HepG2 (cell line): ENCODE results near the gene TMEM239. TPM values are rescaled to one million over a fixed set of nuclear protein-coding genes. Genes with fewer than 3 reads are reported as not detected.
A peak's percentile ranks its signal among the peaks of the same experiment; 100 is the strongest.

ENCODE experiments used
- CHD4 ChIP-seq: fragments of 200-600 bp; sonication (generic); IDR thresholded peaks from 2 replicates; pipeline ENCODE4 v1.7.0; 2017; ENCODE audit warnings: mild to moderate bottlenecking, low read length, borderline replicate concordance
- ESRRA ChIP-seq: sonication (generic); formaldehyde crosslinking; IDR thresholded peaks from 2 replicates; pipeline ENCODE4 v1.5.1; 2020; ENCODE audit warnings: mild to moderate bottlenecking, low read depth, missing genetic modification reagents
- IKZF5 ChIP-seq: IDR thresholded peaks from 2 replicates; pipeline ENCODE4 v1.6.1; 2018; ENCODE audit warnings: missing genetic modification reagents, mild to moderate bottlenecking, missing compliant biosample characterization
- IRF2 ChIP-seq: IDR thresholded peaks from 2 replicates; pipeline ENCODE4 v1.6.1; 2018; ENCODE audit warnings: missing genetic modification reagents, missing compliant biosample characterization
- KLF12 ChIP-seq: sonication (generic); formaldehyde crosslinking; IDR thresholded peaks from 2 replicates; pipeline ENCODE4 v1.4.0; 2020; ENCODE audit warnings: missing genetic modification reagents, borderline replicate concordance
- MAFK ChIP-seq, 2 experiments: IDR thresholded peaks in 1 of 2; conservative IDR thresholded peaks in 1 of 2; 2 replicates each; pipeline ENCODE4 v1.6.1; 2011; ENCODE audit warnings: improper control_type of control experiment in 2 of 2, low read length in 2 of 2
- NR1H2 ChIP-seq: sonication (generic); formaldehyde crosslinking; IDR thresholded peaks from 2 replicates; pipeline ENCODE4 v1.8.1; 2022; ENCODE audit warnings: low read depth, missing genetic modification reagents, borderline replicate concordance
- PHF5A ChIP-seq: IDR thresholded peaks from one replicate; pipeline ENCODE4 v1.6.1; 2018; ENCODE audit warnings: low read depth, missing genetic modification reagents; ENCODE audit not compliant: unreplicated experiment
- POGZ ChIP-seq: sonication (generic); formaldehyde crosslinking; IDR thresholded peaks from 2 replicates; pipeline ENCODE4 v1.4.0; 2020; ENCODE audit warnings: mild to moderate bottlenecking, missing genetic modification reagents
- REPIN1 ChIP-seq: sonication (generic); formaldehyde crosslinking; IDR thresholded peaks from 2 replicates; pipeline ENCODE4 v1.8.0; 2022; ENCODE audit warnings: missing genetic modification reagents, low read depth, mild to moderate bottlenecking, borderline replicate concordance
- SALL2 ChIP-seq: sonication (generic); formaldehyde crosslinking; IDR thresholded peaks from 2 replicates; pipeline ENCODE4 v1.8.1; 2023; ENCODE audit warnings: mild to moderate bottlenecking, missing genetic modification reagents, inconsistent platforms
- SATB2 ChIP-seq: sonication (generic); formaldehyde crosslinking; IDR thresholded peaks from 2 replicates; pipeline ENCODE4 v1.5.0; 2020; ENCODE audit warnings: missing genetic modification reagents
- SNAPC4 ChIP-seq: sonication (generic); formaldehyde crosslinking; IDR thresholded peaks from 2 replicates; pipeline ENCODE4 v1.4.0; 2020; ENCODE audit warnings: mild to moderate bottlenecking, missing genetic modification reagents
- TIGD3 ChIP-seq: sonication (generic); formaldehyde crosslinking; IDR thresholded peaks from 2 replicates; pipeline ENCODE4 v1.5.1; 2020; ENCODE audit warnings: mild to moderate bottlenecking, missing genetic modification reagents, borderline replicate concordance
- UBTF ChIP-seq: sonication (generic); formaldehyde crosslinking; IDR thresholded peaks from 2 replicates; pipeline ENCODE4 v1.4.0; 2020; ENCODE audit warnings: mild to moderate bottlenecking, missing genetic modification reagents
- ZNF251 ChIP-seq: sonication (generic); formaldehyde crosslinking; IDR thresholded peaks from 2 replicates; pipeline ENCODE4 v1.9.0; 2021; ENCODE audit warnings: mild to moderate bottlenecking, missing genetic modification reagents
- ZNF274 ChIP-seq: sonication (generic); formaldehyde crosslinking; IDR thresholded peaks from 2 replicates; pipeline ENCODE4 v1.5.1; 2020; ENCODE audit warnings: mild to moderate bottlenecking, missing genetic modification reagents
- ZNF776 ChIP-seq: sonication (generic); formaldehyde crosslinking; IDR thresholded peaks from 2 replicates; pipeline ENCODE4 v1.4.0; 2020; ENCODE audit warnings: mild to moderate bottlenecking, missing genetic modification reagents
- ZSCAN12 ChIP-seq: sonication (generic); formaldehyde crosslinking; IDR thresholded peaks from 2 replicates; pipeline ENCODE4 v1.9.0; 2021; ENCODE audit warnings: mild to moderate bottlenecking, missing genetic modification reagents
- polyA plus RNA-seq, 8 experiments: library from polyadenylated mRNA; depleted of rRNA in 3 of 8; stranded (reverse) in 7 of 8; unstranded in 1 of 8; fragments of >200 nt; fragmentation: Illumina TruSeq in 4 of 8; extraction: Trizol in 4 of 8; gene quantifications; 2 replicates each; pipeline versions ENCODE4 v1.2.1 to v1.2.3, GENCODE V29; 2011 to 2016; ENCODE audit warnings: low read depth in 4 of 8, missing spikeins in 1 of 8, mixed read lengths in 1 of 8; ENCODE audit not compliant: insufficient read depth in 1 of 8
- total RNA-seq, 5 experiments: library from RNA; depleted of rRNA; stranded (reverse); fragments of >200 nt; fragmentation: Illumina TruSeq; extraction: Trizol; gene quantifications; 2 replicates each; pipeline ENCODE4 v1.2.3, GENCODE V29; 2016; ENCODE audit warnings: low read depth in 1 of 5

The TMEM239 gene
- total and polyA plus RNA-seq, 2 of the 13 experiments (the other 11 are each of a cell fraction or from before 2014, with no cell fraction given): not detected

GRCh38 chr20:2840138-2840966 is 24.2 kb downstream of the TMEM239 start, which contains the start of the genes PCED1A and VPS16 (continued):
- peak; percentile 74 for TF ChIP-seq NR1H2 (CRISPR knock-in tag)
- peak; percentile 93 for TF ChIP-seq SATB2 (CRISPR knock-in tag)
- TF ChIP-seq ZNF776 (CRISPR knock-in tag): peak; percentile 85; the same call in 1 of the 2 replicates
- TF ChIP-seq SALL2 (CRISPR knock-in tag): peak; percentile 95; the same call in 1 of the 2 replicates
- peak; percentile 96 for TF ChIP-seq KLF12 (CRISPR knock-in tag)
- peak; percentile 97 for TF ChIP-seq ZNF274
- TF ChIP-seq MAFK (conservative IDR thresholded peaks at IDR 0.05 in 1 of 2, IDR thresholded peaks at IDR 0.05 in 1 of 2; ENCODE audit: low read length in 2 of 2): no peak
- TF ChIP-seq ESRRA (CRISPR knock-in tag): no peak; the same call in 1 of the 2 replicates
- peak; percentile 91 for TF ChIP-seq IRF2 (CRISPR knock-in tag)
- TF ChIP-seq UBTF: peak; percentile 95
- TF ChIP-seq TIGD3 (CRISPR knock-in tag): peak; percentile 88
- TF ChIP-seq CHD4: peak; percentile 37; the same call in 1 of the 2 replicates
- peak; percentile 96; the same call in 1 of the 2 replicates for TF ChIP-seq ZSCAN12
- TF ChIP-seq IKZF5: peak; percentile 83; the same call in 1 of the 2 replicates
- peak; percentile 92 for TF ChIP-seq POGZ
- TF ChIP-seq SNAPC4 (CRISPR knock-in tag): no peak
- TF ChIP-seq ZNF251: no peak; the same call in 1 of the 2 replicates
- TF ChIP-seq REPIN1 (CRISPR knock-in tag): peak; percentile 83
- no peak for TF ChIP-seq PHF5A (CRISPR knock-in tag)
